Measurements from ENCODE around the gene REEP6.

DNA sequence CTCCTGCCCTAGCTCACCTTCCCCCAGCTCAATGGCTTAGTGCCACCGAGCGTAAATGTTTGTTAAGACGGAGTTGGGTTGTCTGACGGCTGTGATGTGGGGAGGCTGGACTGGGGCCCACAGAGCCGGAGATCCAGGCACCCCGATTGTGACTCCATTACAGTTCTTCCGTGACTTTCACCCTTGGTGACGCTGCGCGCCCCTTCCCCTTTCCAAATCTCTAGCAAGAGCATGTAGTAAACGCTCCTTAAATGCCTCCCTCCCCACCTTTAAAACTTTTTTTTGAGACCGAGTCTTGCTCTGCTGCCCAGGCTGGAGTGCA is 829 bp downstream of the REEP6 start:
- TF ChIP-seq CTCF (IDR thresholded peaks at IDR 0.05), result no peak
- TF ChIP-seq POLR2A (IDR thresholded peaks at IDR 0.05), result no peak

Data from thyroid gland (tissue), 4 donors.